ENCODE measurements around the gene RCC2.
A peak's percentile ranks its signal among the peaks of the same experiment; 100 is the strongest.

The RCC2 gene

GRCh38 chr1:17436380-17437174, 2.9 kb downstream of the RCC2 start:
- H3K27ac ChIP-seq, result peak overlapping the region; percentile 96; the same call in 1 of the 2 replicates
- TF ChIP-seq CTCF (conservative IDR thresholded peaks at IDR 0.05), result no peak
- TF ChIP-seq ZFX (IDR thresholded peaks at IDR 0.05), result no peak

GRCh38 chr1:17434601-17435000, 4.9 kb downstream of the RCC2 start:
- no peak for TF ChIP-seq CTCF (conservative IDR thresholded peaks at IDR 0.05)
- no peak for TF ChIP-seq ZFX (IDR thresholded peaks at IDR 0.05)
- H3K27ac ChIP-seq, result no peak overlapping the region

GRCh38 chr1:17434016-17434415, 5.5 kb downstream of the RCC2 start:
- no peak overlapping the region for H3K27ac ChIP-seq
- TF ChIP-seq CTCF (conservative IDR thresholded peaks at IDR 0.05) (no peak), ZFX (IDR thresholded peaks at IDR 0.05) (no peak)

GRCh38 chr1:17433261-17433660, 6.2 kb downstream of the RCC2 start:
- TF ChIP-seq CTCF (conservative IDR thresholded peaks at IDR 0.05), result no peak
- no peak overlapping the region for H3K27ac ChIP-seq

GRCh38 chr1:17432412-17432811, 7.1 kb downstream of the RCC2 start:
- H3K27ac ChIP-seq, result no peak overlapping the region
- TF ChIP-seq CTCF (conservative IDR thresholded peaks at IDR 0.05), result no peak
- no peak for TF ChIP-seq ZFX (IDR thresholded peaks at IDR 0.05)

GRCh38 chr1:17429183-17429582, 10.3 kb downstream of the RCC2 start:
- H3K27ac ChIP-seq, result no peak overlapping the region
- TF ChIP-seq ZFX (IDR thresholded peaks at IDR 0.05) (no peak), CTCF (conservative IDR thresholded peaks at IDR 0.05) (no peak)

- TF ChIP-seq CTCF (conservative IDR thresholded peaks at IDR 0.05) (no peak), ZFX (IDR thresholded peaks at IDR 0.05) (no peak)
- peak overlapping the region; percentile 59 for H3K27ac ChIP-seq
Observed at GRCh38 chr1:17427696-17428660, 11.5 kb downstream of the RCC2 start.

Data from C4-2B (cell line).